ENCODE results near the gene PRKACB.

PRKACB gene

DNA sequence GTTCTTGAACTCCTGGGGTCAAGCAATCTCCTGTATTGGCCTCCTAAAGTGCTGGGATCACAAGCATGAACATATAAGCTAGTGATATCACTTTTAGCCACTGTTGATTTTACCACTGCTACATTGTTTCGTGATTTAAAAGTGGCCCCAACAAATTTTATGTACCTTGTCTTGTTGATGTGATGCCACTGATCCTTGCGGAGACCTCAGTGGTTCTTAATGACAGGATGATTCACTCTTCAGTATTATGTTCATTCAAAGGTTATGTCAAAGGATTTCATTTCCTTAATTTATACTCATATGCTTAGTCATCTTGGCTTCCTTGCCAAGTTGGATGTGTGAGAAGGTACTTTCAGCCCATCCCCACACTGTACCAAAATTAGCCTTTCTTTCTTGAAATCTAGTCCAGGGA, 12.1 kb downstream of the PRKACB start:
- no peak overlapping the region for H3K4me3 ChIP-seq (ENCODE audit: low read length)
- DNase-seq (ENCODE audit: low read depth): peak; percentile 38
- TF ChIP-seq, protein P1, sequence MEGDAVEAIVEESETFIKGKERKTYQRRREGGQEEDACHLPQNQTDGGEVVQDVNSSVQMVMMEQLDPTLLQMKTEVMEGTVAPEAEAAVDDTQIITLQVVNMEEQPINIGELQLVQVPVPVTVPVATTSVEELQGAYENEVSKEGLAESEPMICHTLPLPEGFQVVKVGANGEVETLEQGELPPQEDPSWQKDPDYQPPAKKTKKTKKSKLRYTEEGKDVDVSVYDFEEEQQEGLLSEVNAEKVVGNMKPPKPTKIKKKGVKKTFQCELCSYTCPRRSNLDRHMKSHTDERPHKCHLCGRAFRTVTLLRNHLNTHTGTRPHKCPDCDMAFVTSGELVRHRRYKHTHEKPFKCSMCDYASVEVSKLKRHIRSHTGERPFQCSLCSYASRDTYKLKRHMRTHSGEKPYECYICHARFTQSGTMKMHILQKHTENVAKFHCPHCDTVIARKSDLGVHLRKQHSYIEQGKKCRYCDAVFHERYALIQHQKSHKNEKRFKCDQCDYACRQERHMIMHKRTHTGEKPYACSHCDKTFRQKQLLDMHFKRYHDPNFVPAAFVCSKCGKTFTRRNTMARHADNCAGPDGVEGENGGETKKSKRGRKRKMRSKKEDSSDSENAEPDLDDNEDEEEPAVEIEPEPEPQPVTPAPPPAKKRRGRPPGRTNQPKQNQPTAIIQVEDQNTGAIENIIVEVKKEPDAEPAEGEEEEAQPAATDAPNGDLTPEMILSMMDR (conservative IDR thresholded peaks at IDR 0.05; ENCODE audit: low read depth, low read length): no peak

DNA sequence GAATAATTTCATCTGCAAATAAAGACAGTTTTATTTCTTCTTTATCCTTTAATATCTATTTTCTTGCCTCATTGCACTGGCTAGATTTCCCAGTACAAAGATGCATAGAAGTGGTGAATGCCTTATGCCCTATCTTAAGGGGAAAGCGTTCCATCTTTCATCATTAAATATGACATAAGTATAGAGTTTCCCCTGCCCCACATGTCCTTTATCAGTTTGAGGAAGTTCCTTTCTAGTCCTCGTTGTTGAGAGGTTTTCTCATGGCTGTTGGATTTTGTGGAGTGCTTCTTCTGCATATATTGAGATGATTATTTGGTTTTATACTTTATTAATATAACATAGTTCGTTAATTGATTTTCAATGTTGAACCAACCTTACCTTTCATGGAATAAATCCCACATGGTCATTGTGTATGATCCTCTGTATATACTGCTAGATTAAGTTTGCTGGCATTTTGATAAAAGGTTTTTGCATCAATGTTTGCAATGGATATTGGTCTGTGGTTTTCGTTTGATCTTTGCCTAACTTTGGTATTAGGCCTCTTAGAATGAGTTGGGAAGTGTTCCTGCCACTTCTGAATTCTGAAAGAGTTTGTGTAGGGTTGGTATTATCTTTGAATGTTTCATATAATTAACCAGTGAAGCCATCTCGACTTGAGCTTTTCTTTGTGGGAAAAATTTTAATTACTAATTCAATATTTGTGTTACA, 15.6 kb downstream of the PRKACB start:
- H3K4me3 ChIP-seq (ENCODE audit: low read length): no peak overlapping the region
- no peak for DNase-seq (ENCODE audit: low read depth)
- TF ChIP-seq, protein P1 (conservative IDR thresholded peaks at IDR 0.05; ENCODE audit: low read depth, low read length): no peak

DNA sequence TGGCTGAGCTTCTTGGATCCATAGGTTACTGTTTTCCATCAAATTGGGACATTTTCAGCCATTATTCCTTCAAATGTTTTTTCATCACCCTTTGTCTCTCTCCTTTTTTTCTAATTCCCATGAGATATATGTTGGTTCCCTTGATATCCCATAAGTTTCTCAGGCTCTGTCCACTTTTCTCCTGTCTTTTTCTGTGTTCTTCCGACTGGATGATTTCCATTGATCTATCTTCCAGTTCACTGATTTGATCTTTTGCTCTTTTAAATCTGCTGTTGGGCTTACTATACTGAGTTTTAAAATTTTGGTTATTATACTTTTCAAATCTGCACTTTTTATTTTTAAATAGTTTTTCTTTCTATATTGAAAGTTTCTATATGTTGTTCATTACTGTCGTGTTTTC, 18.2 kb downstream of the PRKACB start:
- H3K4me3 ChIP-seq (ENCODE audit: low read length): no peak overlapping the region
- TF ChIP-seq, protein P1 (conservative IDR thresholded peaks at IDR 0.05; ENCODE audit: low read depth, low read length): no peak

DNA sequence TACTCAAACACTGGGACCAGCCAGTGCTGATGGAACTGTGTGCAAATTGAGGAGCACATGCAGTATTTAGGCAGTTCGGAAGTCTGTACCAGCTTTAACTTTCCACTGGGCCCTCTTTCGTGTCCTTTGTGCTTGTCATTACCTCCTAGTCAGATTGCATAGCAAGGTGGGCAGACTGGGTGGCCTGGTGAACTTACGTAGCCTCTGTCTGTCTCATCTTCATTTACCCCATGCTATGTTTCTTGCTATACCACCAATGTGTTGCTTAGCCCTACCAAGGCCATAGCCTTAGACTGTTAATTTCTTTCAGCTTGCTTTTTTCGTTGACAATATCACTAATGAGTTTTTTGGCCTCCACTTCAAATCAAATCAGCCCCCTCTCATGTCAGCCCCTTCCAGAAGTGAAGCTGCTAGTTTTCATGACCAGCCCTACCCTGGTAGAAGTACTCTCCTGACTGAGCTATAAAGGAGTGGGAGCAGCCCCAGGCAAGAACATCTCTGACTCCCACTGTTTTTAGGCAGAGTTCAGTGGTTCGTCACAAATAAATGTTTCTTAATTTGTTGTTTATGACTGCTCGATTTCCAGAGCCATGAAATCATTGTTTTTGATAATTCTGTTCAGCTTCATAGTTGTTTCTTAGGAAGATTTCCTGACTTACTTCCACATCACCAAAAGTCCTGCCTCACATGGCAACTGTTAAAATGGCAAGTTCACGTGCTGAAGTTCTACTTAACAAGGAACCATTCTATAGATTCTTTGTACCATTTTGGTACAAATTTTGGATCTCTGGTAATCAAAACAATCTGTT, 19.3 kb downstream of the PRKACB start:
- no peak overlapping the region for H3K4me3 ChIP-seq (ENCODE audit: low read length)
- no peak for DNase-seq (ENCODE audit: low read depth)
- TF ChIP-seq, protein P1 (conservative IDR thresholded peaks at IDR 0.05; ENCODE audit: low read depth, low read length): no peak

More for the DNA sequence above, 18.2 kb downstream of the PRKACB start:
- DNase-seq (ENCODE audit: low read depth): no peak

DNA sequence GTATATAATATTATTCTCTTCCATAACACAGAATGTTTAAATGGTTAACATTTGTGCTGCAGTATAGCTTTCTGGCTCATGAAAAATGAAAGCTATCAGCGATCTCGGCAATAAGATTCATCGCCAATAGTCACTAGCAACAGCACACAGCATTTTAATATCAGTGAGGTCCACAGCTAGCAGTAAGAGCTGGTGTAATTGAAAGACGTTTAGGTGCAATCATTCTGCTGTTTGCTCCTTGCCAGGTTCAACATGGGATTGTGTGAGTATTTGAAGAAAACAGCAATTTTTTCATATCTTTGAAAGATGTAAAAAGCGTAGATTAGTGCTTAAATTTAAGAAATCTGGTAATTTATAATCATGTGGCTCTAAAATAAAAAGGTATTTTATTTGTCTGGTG, 20.1 kb downstream of the PRKACB start:
- H3K4me3 ChIP-seq (ENCODE audit: low read length): no peak overlapping the region
- TF ChIP-seq, protein P1 (conservative IDR thresholded peaks at IDR 0.05; ENCODE audit: low read depth, low read length): no peak
- DNase-seq (ENCODE audit: low read depth): no peak

DNA sequence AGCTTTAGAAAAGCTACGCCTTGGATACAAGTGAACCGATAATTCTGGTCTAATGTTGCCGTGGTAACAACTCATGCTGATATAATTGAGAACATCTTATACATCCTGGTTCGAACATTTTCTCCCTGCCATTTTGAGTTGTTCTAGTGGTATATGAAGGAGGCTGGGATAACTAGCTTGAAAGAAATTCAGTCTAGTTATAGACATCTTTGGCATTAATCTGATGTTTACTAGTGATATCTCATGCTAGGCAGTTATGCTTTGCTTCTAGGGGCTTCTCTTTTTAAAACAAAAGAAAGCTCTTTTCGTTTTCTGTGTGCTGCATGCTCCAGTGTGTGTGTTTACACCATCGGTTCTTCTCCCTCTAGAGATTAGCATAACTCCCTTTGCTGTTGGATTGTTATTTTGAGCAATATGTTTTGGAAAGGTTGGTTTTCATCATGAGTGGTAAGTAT, 20.5 kb downstream of the PRKACB start:
- TF ChIP-seq, protein P1 (conservative IDR thresholded peaks at IDR 0.05; ENCODE audit: low read depth, low read length): no peak
- DNase-seq (ENCODE audit: low read depth): no peak
- H3K4me3 ChIP-seq (ENCODE audit: low read length): no peak overlapping the region
